K562 (cell line): ENCODE measurements around the gene DMD. TPM values are rescaled to one million over a fixed set of nuclear protein-coding genes. Genes with fewer than 3 reads are reported as not detected.

Experiments used
- ATAC-seq: fragments of 200-7000 bp; cut with Tn5 transposase; 3 replicates; pipeline ENCODE4 v1.9.1; 2020; ENCODE audit warnings: moderate library complexity
- BruUV-seq: library from RNA; stranded (reverse); fragments of 400-500 nt; replicated peaks from 2 replicates; lab custom pipeline; 2021; lab: Mats Ljungman, UMichigan
- CTCF ChIA-PET: fragments of 300-600 bp; formaldehyde crosslinking; extraction: SDS; loops from one replicate; lab custom pipeline; 2021; ENCODE audit warnings: low intra/inter-chr PET ratio; lab: Yijun Ruan, JAX
- POLR2A ChIA-PET: fragments of 300-600, 350-650 bp; sonication (Branson Sonifier 250); formaldehyde crosslinking; extraction: SDS; loops from one replicate; lab custom pipeline; 2021; ENCODE audit warnings: antibody characterized with exemption, inconsistent platforms; lab: Yijun Ruan, JAX
- DNase-seq, 4 experiments: peaks; one replicate each; pipeline versions ENCODE4 v3.0.0 to v3.0.0-alpha.2; 2011 to 2018; ENCODE audit warnings: low spot score in 3 of 4, mixed read lengths in 3 of 4; ENCODE audit errors: extremely low read depth in 1 of 4
- FAIRE-seq: peaks from 2 replicates; lab custom pipeline; 2011; peaks lifted over from hg19 to GRCh38; lab: Jason Lieb, UNC
- H2AFZ ChIP-seq: 2 replicates; pipeline ENCODE4 v1.6.0; 2011; ENCODE audit warnings: low read depth, low read length, control low read depth, inconsistent platforms
- H3K27ac ChIP-seq: fragments of 200-600 bp; 3 replicates; pipeline ENCODE4 v1.8.0; 2011; ENCODE audit warnings: low read depth, mild to moderate bottlenecking, control low read depth, inconsistent platforms, low read length, moderate library complexity, mixed read lengths; ENCODE audit errors: extremely low read depth
- H3K27me3 ChIP-seq, 2 experiments: fragments of 300-600 bp in 1 of 2; 2 replicates in 1 of 2; 3 replicates in 1 of 2; pipeline versions ENCODE4 v1.6.0 to v1.8.0; 2011; ENCODE audit warnings: inconsistent platforms in 2 of 2, low read length in 2 of 2, mild to moderate bottlenecking in 1 of 2, mixed read lengths in 1 of 2, moderate library complexity in 1 of 2; ENCODE audit not compliant: control insufficient read depth in 2 of 2, insufficient read depth in 2 of 2
- H3K36me3 ChIP-seq: fragments of 300-600 bp; 3 replicates; pipeline ENCODE4 v1.8.0; 2011; ENCODE audit warnings: mild to moderate bottlenecking, low read length, inconsistent platforms; ENCODE audit not compliant: control insufficient read depth, insufficient read depth
- H3K4me1 ChIP-seq, 2 experiments: fragments of 200-600 bp in 1 of 2; replicated peaks in 1 of 2; 2 replicates in 1 of 2; 3 replicates in 1 of 2; pipeline versions ENCODE4 v1.5.1 to v1.8.0; 2011; ENCODE audit warnings: inconsistent platforms in 2 of 2, low read length in 2 of 2, mild to moderate bottlenecking in 1 of 2, mixed read lengths in 1 of 2, moderate library complexity in 1 of 2; ENCODE audit not compliant: control insufficient read depth in 2 of 2, insufficient read depth in 2 of 2
- H3K4me2 ChIP-seq: 2 replicates; pipeline ENCODE4 v1.6.1; 2011; ENCODE audit warnings: low read length, control low read depth, inconsistent platforms, mixed read lengths; ENCODE audit not compliant: insufficient read depth
- H3K4me3 ChIP-seq: fragments of 200-600 bp; sonication (generic), shearing (Covaris generic); 2 replicates; pipeline ENCODE4 v1.5.1; 2016; ENCODE audit warnings: control low read depth, inconsistent platforms
- H3K79me2 ChIP-seq: fragments of 200-600 bp; 3 replicates; pipeline ENCODE4 v1.8.0; 2011; ENCODE audit warnings: low read length, inconsistent platforms; ENCODE audit not compliant: control insufficient read depth, insufficient read depth
- H3K9ac ChIP-seq, 2 experiments: 2 replicates each; pipeline versions ENCODE4 v1.6.0 to v1.6.1; 2011; ENCODE audit warnings: low read depth in 2 of 2, low read length in 2 of 2, control low read depth in 1 of 2, inconsistent platforms in 1 of 2, mild to moderate bottlenecking in 1 of 2, mixed read lengths in 1 of 2; ENCODE audit not compliant: insufficient read depth in 1 of 2
- H3K9me1 ChIP-seq: one replicate; pipeline ENCODE4 v1.6.0; 2011; ENCODE audit warnings: inconsistent platforms, mild to moderate bottlenecking, low read length, moderate library complexity; ENCODE audit not compliant: control insufficient read depth, insufficient read depth
- H3K9me3 ChIP-seq: replicated peaks from 2 replicates; pipeline ENCODE4 v1.5.1; 2011; ENCODE audit warnings: low read depth, low read length, inconsistent platforms; ENCODE audit not compliant: control insufficient read depth, insufficient read depth
- H4K20me1 ChIP-seq: replicated peaks from 2 replicates; pipeline ENCODE4 v1.6.1; 2011; ENCODE audit warnings: low read length, inconsistent platforms, mixed read lengths; ENCODE audit not compliant: control insufficient read depth, insufficient read depth
- BCL6 ChIP-seq: fragments of 250-450 bp; sonication (Bioruptor Pico); IDR thresholded peaks from 2 replicates; pipeline ENCODE4 v1.4.0; 2020
- DMBX1 ChIP-seq: fragments of 250-450 bp; sonication (Bioruptor Pico); IDR thresholded peaks from 2 replicates; pipeline ENCODE4 v1.8.0; 2022; ENCODE audit warnings: inconsistent platforms, mild to moderate bottlenecking, moderate library complexity, borderline replicate concordance
- ERF ChIP-seq: fragments of 450-650 bp; formaldehyde crosslinking; IDR thresholded peaks from 2 replicates; pipeline ENCODE4 v1.4.0; 2020; ENCODE audit warnings: mild to moderate bottlenecking, mixed read lengths
- FOXP1 ChIP-seq: sonication (generic); formaldehyde crosslinking; IDR thresholded peaks from 2 replicates; pipeline ENCODE4 v1.8.0; 2022; ENCODE audit warnings: mild to moderate bottlenecking, missing genetic modification reagents
- KAT2B ChIP-seq: IDR thresholded peaks from one replicate; pipeline ENCODE4 v1.6.1; 2012; ENCODE audit warnings: low read depth, mild to moderate bottlenecking, control low read depth, inconsistent platforms, low read length, moderate library complexity
- KLF6 ChIP-seq: fragments of 250-450 bp; sonication (Bioruptor Pico); IDR thresholded peaks from 2 replicates; pipeline ENCODE4 v1.4.0; 2020; ENCODE audit warnings: mild to moderate bottlenecking, moderate library complexity, borderline replicate concordance
- LCOR ChIP-seq: sonication (generic); formaldehyde crosslinking; IDR thresholded peaks from 2 replicates; pipeline ENCODE4 v1.8.0; 2022; ENCODE audit warnings: mild to moderate bottlenecking, missing genetic modification reagents
- MAFF ChIP-seq: IDR thresholded peaks from 2 replicates; pipeline ENCODE4 v1.6.1; 2012; ENCODE audit warnings: low read length, improper control_type of control experiment
- MEF2D ChIP-seq: conservative IDR thresholded peaks from 2 replicates; pipeline ENCODE4 v1.6.1; 2016; ENCODE audit warnings: low read depth, missing genetic modification characterization, missing compliant biosample characterization
- RFX7 ChIP-seq: fragments of 250-450 bp; sonication (Bioruptor Pico); IDR thresholded peaks from 2 replicates; pipeline ENCODE4 v1.5.1; 2021; ENCODE audit warnings: mild to moderate bottlenecking
- SMAD1 ChIP-seq: fragments of 150-350 bp; IDR thresholded peaks from 2 replicates; pipeline ENCODE4 v1.6.1; 2014; ENCODE audit warnings: low read length, low read depth; ENCODE audit not compliant: partially characterized antibody
- STAT5A ChIP-seq: IDR thresholded peaks from 2 replicates; pipeline ENCODE4 v1.6.1; 2012; ENCODE audit warnings: low read length, inconsistent platforms, borderline replicate concordance
- SUPT5H ChIP-seq: fragments of 450-650 bp; IDR thresholded peaks from 2 replicates; pipeline ENCODE4 v1.6.1; 2016
- ZNF589 ChIP-seq: fragments of 200-800 bp; sonication (Bioruptor generic); IDR thresholded peaks from 2 replicates; pipeline ENCODE4 v1.6.1; 2016; ENCODE audit warnings: low read depth, missing genetic modification characterization, missing compliant biosample characterization
- ZNF830 ChIP-seq: fragments of 250-450 bp; sonication (Bioruptor Pico); IDR thresholded peaks from 2 replicates; pipeline ENCODE4 v1.5.0; 2021; ENCODE audit warnings: mild to moderate bottlenecking
- WGBS: fragments of 100-300 bp; shearing (Covaris generic); methylation state at CpG from one replicate; pipeline ENCODE4 v1.1.6; 2016; ENCODE audit warnings: low coverage, mixed read lengths; ENCODE audit not compliant: insufficient coverage; ENCODE audit errors: missing lambda C conversion rate; 5-methylcytosine and 5-hydroxymethylcytosine counted together
- in situ Hi-C: fragments of 300-500 bp; cut with MboI; formaldehyde crosslinking; loops from 4 replicates; pipeline ENCODE4 v1.15.0; 2018; ENCODE audit warnings: inconsistent platforms, mixed read lengths
- intact Hi-C: fragments of 100-400 bp; cut with micrococcal nuclease; formaldehyde crosslinking; loops from 2 replicates; pipeline ENCODE4 v1.14.2; 2022
- polyA plus RNA-seq, 8 experiments: library from polyadenylated mRNA; depleted of rRNA in 4 of 8; stranded (reverse) in 5 of 8; unstranded in 3 of 8; fragments of >200 nt; fragmentation: Nextera tagmentation in 2 of 8; fragmentation: Illumina TruSeq in 1 of 8; extraction: Ambion mirVana in 2 of 8; extraction: Trizol in 1 of 8; gene quantifications; 2 replicates each; pipeline versions ENCODE4 v1.2.1 to v1.2.3, GENCODE V29; 2011 to 2014; ENCODE audit warnings: inconsistent platforms in 1 of 8, missing spikeins in 1 of 8
- total RNA-seq, 7 experiments: library from RNA; depleted of rRNA in 6 of 7; stranded (reverse); fragments of >200 nt in 6 of 7; fragmentation: Illumina TruSeq in 2 of 7; extraction: Trizol in 2 of 7; gene quantifications; 2 replicates each; pipeline versions ENCODE4 v1.2.1 to v1.2.3, GENCODE V29; 2011 to 2021; ENCODE audit warnings: low replicate concordance in 1 of 7
- TF ChIP-seq, protein P1 (sequence below): fragments of 250-450 bp; sonication (Bioruptor Pico); IDR thresholded peaks from 2 replicates; pipeline ENCODE4 v1.4.0; 2020

The DMD gene
- total and polyA plus RNA-seq, 9 of the 15 experiments (the other 6 are each of a cell fraction or from before 2014, with no cell fraction given): 3.8 to 20.4 (median 11.4) TPM

DNA sequence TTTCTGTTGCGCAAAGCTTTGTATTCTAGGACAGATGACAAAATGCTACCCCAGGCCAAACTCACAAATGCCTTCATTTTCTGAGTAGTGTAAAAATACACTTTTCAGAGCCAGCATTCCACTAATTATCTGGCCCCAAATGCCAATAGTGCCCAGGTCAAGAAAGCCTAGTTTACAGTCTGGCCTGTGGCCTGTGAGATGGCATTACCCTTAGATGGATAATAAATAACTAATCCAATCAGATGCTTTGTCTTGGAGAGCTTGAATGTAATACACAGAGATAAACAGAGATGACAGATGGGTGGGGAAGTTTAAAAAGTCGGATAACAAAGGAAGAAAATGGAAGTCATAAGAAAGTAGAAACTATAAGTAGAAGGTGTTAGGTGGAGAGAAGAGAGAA, 1874.9 kb downstream of the DMD start:
- intact Hi-C loops (no loop called here), in situ Hi-C loops (no loop called here)
- Histone ChIP-seq H3K9ac (no peak overlapping the region), H3K36me3 (no peaks in the 10 kb centered on the region), H3K4me2 (no peak overlapping the region), H3K4me3 (no peak overlapping the region), H3K4me1 (peaks cover 0 to 8% of the 10 kb centered on the region in 2 experiments; a peak in 3 of 5 replicates)
- POLR2A ChIA-PET: no interaction called here
- TF ChIP-seq MEF2D (tag): no peak
- no peak for TF ChIP-seq STAT5A
- TF ChIP-seq RFX7 (CRISPR knock-in tag): no peak
- no peak for TF ChIP-seq KAT2B
- TF ChIP-seq KLF6 (CRISPR knock-in tag): no peak
- no peak for TF ChIP-seq LCOR (CRISPR knock-in tag)
- TF ChIP-seq FOXP1 (CRISPR knock-in tag): no peak
- TF ChIP-seq, protein P1, sequence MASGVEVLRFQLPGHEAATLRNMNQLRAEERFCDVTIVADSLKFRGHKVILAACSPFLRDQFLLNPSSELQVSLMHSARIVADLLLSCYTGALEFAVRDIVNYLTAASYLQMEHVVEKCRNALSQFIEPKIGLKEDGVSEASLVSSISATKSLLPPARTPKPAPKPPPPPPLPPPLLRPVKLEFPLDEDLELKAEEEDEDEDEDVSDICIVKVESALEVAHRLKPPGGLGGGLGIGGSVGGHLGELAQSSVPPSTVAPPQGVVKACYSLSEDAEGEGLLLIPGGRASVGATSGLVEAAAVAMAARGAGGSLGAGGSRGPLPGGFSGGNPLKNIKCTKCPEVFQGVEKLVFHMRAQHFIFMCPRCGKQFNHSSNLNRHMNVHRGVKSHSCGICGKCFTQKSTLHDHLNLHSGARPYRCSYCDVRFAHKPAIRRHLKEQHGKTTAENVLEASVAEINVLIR (CRISPR knock-in tag): no peak
- TF ChIP-seq BCL6 (CRISPR knock-in tag): no peak
- no peak for TF ChIP-seq ERF (CRISPR knock-in tag)
- no peak for TF ChIP-seq ZNF589
- TF ChIP-seq SUPT5H: no peak
- no peak for TF ChIP-seq SMAD1
- TF ChIP-seq MAFF: no peak
- TF ChIP-seq ZNF830: no peak
- no peak for TF ChIP-seq DMBX1 (CRISPR knock-in tag)
- TF ChIP-seq, all 486 proteins: peak for 0
- ATAC-seq: no peak
- no peak overlapping the region for H3K27ac ChIP-seq
- H3K9me1 ChIP-seq: no peaks in the 10 kb centered on the region
- WGBS: 49% methylated on average over 2 of the region's 2 CpGs
- BruUV-seq: no TSS peak
- no peak for FAIRE-seq
- no peaks in the 10 kb centered on the region for H3K79me2 ChIP-seq
- H2AFZ ChIP-seq: no peak overlapping the region
- H3K27me3 ChIP-seq: no peaks in the 10 kb centered on the region
- H4K20me1 ChIP-seq: no peaks in the 10 kb centered on the region
- no peaks in the 10 kb centered on the region for H3K9me3 ChIP-seq
- CTCF ChIA-PET: no interaction called here
- no peak for DNase-seq
